ENCODE data around the gene USH2A.

The USH2A gene

DNA sequence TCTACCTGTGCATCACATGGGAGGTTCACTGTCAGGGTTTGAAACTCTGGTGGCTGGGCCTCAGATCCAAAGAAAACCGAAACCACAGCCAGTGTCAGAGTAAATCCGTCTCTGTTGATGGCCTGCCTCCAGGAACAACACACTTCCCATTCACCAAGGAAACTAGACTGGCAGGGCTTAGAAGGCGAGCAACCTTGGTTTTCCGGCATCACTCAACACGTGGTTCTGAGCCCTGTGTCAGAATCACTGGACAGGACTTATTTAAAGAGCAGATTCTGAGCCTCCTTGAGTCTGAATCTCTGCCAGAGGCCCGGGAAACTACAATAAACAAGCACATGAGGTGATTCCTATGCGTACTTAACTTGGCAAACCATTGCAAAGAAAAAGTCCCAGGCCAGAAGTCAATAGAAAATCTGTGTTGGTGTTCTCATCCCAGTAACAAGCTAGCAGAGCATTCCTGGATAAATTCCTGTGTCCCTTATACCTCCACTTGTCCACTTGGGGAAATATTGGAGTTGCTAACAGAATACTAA, 786.1 kb downstream of the USH2A start:
- Histone ChIP-seq H3K27ac (ENCODE audit: extremely low read depth, low read depth, low read length) (no peak overlapping the region), H3K4me1 (ENCODE audit: control insufficient read depth, insufficient read depth, low read length) (no peaks in the 10 kb centered on the region), H3K36me3 (ENCODE audit: control insufficient read depth in 2 of 2, insufficient read depth in 1 of 2, low read length in 2 of 2) (no peaks in the 10 kb centered on the region), H3K4me3 (ENCODE audit: low read depth, low read length) (no peak overlapping the region), H3K9me3 (ENCODE audit: control insufficient read depth, insufficient read depth, low read depth, low read length) (no peaks in the 10 kb centered on the region)
- TF ChIP-seq ZNF24 (tag by site-specific recombination; IDR thresholded peaks at IDR 0.05), result no peak
- TF ChIP-seq ZNF791 (tag by site-specific recombination; IDR thresholded peaks at IDR 0.05), result no peak
- no peak for TF ChIP-seq ZNF433 (tag by site-specific recombination; IDR thresholded peaks at IDR 0.05; ENCODE audit: low read depth)
- no peak for TF ChIP-seq ZNF561 (tag by site-specific recombination; IDR thresholded peaks at IDR 0.05; ENCODE audit: borderline replicate concordance)
- no peak for TF ChIP-seq ZNF2 (tag by site-specific recombination; IDR thresholded peaks at IDR 0.05)
- ChIA-PET POLR2A (no interaction called here), CTCF (interaction anchor here (0.6 kb wide), 1 partner anchor 498 kb away, joined by 3 read pairs; no protein-coding TSS in a partner anchor)

DNA sequence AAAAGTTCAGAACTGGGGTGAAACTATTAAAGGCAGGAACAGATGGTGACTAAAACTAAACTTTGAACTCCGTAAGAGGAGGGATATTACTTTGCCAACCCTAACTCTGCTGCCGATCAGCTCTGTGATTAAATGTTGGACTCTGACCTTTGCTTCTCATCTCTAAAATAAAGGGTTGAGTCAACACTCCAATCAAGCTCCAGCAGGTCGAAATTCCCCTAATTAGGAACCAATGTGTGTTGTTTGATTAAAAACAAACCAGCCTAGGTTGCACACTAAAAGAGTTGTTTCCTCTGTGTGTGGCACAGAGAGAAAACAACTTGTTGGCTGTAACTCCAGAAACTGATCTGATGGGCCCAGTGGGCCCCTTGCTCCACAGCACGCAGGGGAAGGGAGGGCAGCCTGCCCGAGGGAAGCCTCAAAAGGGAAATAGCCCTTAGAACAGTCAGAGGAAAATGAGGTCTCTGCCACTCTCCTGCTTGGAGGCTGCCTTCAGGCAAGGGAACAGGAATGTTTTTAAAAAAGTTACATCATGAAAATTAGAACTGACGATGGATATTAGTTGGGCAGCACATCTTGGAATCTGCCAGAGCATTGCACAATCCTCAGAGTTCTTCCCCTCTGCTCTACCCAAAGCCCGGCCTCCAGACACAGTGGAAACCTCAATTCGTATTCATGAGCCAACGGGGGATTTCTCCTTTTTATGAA, 786.8 kb downstream of the USH2A start:
- Histone ChIP-seq H3K9me3 (ENCODE audit: control insufficient read depth, insufficient read depth, low read depth, low read length) (no peaks in the 10 kb centered on the region), H3K4me1 (ENCODE audit: control insufficient read depth, insufficient read depth, low read length) (0 out of 2 replicates have a peak, but pooled peaks cover under 1% of the 10 kb centered on the region), H3K36me3 (ENCODE audit: control insufficient read depth in 2 of 2, insufficient read depth in 1 of 2, low read length in 2 of 2) (no peaks in the 10 kb centered on the region), H3K27ac (ENCODE audit: extremely low read depth, low read depth, low read length) (no peak overlapping the region), H3K4me3 (ENCODE audit: low read depth, low read length) (no peak overlapping the region)
- CTCF ChIA-PET, result no interaction called here
- TF ChIP-seq ZNF146 (tag by site-specific recombination; IDR thresholded peaks at IDR 0.05) (no peak), ZNF707 (tag by site-specific recombination; IDR thresholded peaks at IDR 0.05) (no peak), ZNF354C (tag by site-specific recombination; IDR thresholded peaks at IDR 0.05; ENCODE audit: borderline replicate concordance, low read depth) (no peak), WT1 (tag by site-specific recombination; IDR thresholded peaks at IDR 0.05) (no peak), ZNF416 (tag by site-specific recombination; IDR thresholded peaks at IDR 0.05) (no peak), ZNF624 (tag by site-specific recombination; IDR thresholded peaks at IDR 0.05) (no peak), SCRT1 (tag by site-specific recombination; IDR thresholded peaks at IDR 0.05; ENCODE audit: borderline replicate concordance) (no peak), ZNF169 (tag by site-specific recombination; IDR thresholded peaks at IDR 0.05) (no peak), SCRT2 (tag by site-specific recombination; IDR thresholded peaks at IDR 0.05) (no peak), ZNF677 (tag by site-specific recombination; IDR thresholded peaks at IDR 0.05) (no peak), GLIS1 (tag by site-specific recombination; IDR thresholded peaks at IDR 0.05) (no peak)
- TF ChIP-seq, protein P1, sequence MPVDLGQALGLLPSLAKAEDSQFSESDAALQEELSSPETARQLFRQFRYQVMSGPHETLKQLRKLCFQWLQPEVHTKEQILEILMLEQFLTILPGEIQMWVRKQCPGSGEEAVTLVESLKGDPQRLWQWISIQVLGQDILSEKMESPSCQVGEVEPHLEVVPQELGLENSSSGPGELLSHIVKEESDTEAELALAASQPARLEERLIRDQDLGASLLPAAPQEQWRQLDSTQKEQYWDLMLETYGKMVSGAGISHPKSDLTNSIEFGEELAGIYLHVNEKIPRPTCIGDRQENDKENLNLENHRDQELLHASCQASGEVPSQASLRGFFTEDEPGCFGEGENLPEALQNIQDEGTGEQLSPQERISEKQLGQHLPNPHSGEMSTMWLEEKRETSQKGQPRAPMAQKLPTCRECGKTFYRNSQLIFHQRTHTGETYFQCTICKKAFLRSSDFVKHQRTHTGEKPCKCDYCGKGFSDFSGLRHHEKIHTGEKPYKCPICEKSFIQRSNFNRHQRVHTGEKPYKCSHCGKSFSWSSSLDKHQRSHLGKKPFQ (tag by site-specific recombination; IDR thresholded peaks at IDR 0.05), result no peak
- POLR2A ChIA-PET, result no interaction called here

DNA sequence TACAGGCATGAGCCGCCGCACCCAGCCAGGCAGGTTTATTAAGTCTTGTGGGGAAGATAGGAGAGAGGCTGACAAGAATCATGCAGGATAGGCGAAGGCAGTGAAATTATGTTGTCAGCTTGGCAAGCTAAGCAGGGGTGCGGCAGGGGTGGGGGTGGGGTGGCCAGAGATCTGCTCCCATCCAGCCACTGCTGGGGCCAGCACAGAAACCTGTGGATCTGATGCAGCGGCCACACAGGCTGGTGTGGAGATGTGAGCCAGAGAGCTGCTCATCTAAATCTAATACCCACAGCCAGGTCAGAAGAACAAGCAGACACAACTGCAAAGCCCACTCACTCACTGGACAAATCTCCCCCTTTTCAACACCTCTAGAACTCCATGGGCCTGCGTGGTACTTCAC, 787.4 kb downstream of the USH2A start:
- Histone ChIP-seq H3K4me1 (ENCODE audit: control insufficient read depth, insufficient read depth, low read length) (0 out of 2 replicates have a peak, but pooled peaks cover 5% of the 10 kb centered on the region), H3K9me3 (ENCODE audit: control insufficient read depth, insufficient read depth, low read depth, low read length) (no peaks in the 10 kb centered on the region), H3K27ac (ENCODE audit: extremely low read depth, low read depth, low read length) (no peak overlapping the region), H3K36me3 (ENCODE audit: control insufficient read depth in 2 of 2, insufficient read depth in 1 of 2, low read length in 2 of 2) (no peaks in the 10 kb centered on the region), H3K4me3 (ENCODE audit: low read depth, low read length) (no peak overlapping the region)
- CTCF ChIA-PET, result no interaction called here
- TF ChIP-seq ZNF155 (tag by site-specific recombination; IDR thresholded peaks at IDR 0.05) (no peak), ZNF792 (tag by site-specific recombination; IDR thresholded peaks at IDR 0.05) (no peak), ZFP41 (tag by site-specific recombination; IDR thresholded peaks at IDR 0.05; ENCODE audit: borderline replicate concordance) (no peak), KLF1 (tag by site-specific recombination; IDR thresholded peaks at IDR 0.05) (no peak), ZNF10 (tag by site-specific recombination; IDR thresholded peaks at IDR 0.05) (no peak), ZIC2 (tag by site-specific recombination; IDR thresholded peaks at IDR 0.05) (no peak)
- TF ChIP-seq, protein P2, sequence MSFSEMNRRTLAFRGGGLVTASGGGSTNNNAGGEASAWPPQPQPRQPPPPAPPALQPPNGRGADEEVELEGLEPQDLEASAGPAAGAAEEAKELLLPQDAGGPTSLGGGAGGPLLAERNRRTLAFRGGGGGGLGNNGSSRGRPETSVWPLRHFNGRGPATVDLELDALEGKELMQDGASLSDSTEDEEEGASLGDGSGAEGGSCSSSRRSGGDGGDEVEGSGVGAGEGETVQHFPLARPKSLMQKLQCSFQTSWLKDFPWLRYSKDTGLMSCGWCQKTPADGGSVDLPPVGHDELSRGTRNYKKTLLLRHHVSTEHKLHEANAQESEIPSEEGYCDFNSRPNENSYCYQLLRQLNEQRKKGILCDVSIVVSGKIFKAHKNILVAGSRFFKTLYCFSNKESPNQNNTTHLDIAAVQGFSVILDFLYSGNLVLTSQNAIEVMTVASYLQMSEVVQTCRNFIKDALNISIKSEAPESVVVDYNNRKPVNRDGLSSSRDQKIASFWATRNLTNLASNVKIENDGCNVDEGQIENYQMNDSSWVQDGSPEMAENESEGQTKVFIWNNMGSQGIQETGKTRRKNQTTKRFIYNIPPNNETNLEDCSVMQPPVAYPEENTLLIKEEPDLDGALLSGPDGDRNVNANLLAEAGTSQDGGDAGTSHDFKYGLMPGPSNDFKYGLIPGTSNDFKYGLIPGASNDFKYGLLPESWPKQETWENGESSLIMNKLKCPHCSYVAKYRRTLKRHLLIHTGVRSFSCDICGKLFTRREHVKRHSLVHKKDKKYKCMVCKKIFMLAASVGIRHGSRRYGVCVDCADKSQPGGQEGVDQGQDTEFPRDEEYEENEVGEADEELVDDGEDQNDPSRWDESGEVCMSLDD (tag by site-specific recombination; IDR thresholded peaks at IDR 0.05), result no peak
- POLR2A ChIA-PET, result no interaction called here

All from HEK293 (cell line).